Cortex of kidney (tissue), 1 donor: Measurements from ENCODE around the gene EXD3.
"Not testable (repeated sequence)": the region's sequence is repeated elsewhere in the genome, so short reads cannot be mapped to it uniquely, and the experiment has no call there.

Source experiments
- DNase-seq: peaks from one replicate; lab custom pipeline; 2025; lab: John Stamatoyannopoulos, UW

EXD3 gene

DNA sequence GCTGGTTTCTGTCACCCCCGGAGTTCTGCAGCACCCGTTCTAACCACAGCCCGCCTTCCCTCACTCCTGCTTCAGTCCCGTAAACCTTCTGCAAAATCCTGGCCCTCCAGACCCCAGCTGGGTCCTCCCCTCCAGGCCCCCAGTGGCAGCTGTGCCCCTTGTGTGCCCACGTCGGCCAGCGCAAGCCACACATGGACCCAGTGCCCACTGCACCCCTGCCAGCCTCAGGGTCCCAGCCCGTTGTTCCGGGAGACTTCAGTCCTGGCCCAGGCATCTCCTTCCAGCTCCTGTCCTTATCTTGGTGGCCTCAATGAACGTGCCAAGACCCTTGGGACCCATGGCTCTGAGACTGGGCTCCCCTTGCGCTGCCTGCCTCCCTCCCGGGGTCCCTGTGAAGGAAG lies 43.2 kb downstream of the EXD3 start:
- no peak for DNase-seq

DNA sequence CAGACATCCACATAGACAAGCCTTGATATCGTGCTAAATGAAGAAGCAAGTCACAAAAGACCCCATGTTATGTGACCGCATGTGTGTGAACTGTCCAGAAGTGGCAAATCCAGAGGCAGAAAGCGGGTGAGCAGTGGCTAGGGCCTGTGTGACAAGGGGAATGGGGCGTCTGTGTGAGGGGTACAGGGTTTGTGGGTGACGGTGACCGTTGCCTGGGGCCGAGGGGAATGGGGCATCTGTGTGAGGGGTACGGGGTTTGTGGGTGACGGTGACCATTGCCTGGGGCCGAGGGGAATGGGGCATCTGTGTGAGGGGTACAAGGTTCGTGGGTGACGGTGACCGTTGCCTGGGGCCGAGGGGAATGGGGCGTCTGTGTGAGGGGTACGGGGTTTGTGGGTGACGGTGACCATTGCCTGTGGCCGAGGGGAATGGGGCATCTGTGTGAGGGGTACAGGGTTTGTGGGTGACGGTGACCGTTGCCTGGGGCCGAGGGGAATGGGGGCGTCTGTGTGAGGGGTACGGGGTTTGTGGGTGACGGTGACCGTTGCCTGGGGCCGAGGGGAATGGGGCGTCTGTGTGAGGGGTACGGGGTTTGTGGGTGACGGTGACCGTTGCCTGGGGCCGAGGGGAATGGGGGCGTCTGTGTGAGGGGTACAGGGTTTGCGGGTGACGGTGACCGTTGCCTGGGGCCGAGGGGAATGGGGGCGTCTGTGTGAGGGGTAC lies 44.1 kb downstream of the EXD3 start:
- DNase-seq, result not testable (repeated sequence)

DNA sequence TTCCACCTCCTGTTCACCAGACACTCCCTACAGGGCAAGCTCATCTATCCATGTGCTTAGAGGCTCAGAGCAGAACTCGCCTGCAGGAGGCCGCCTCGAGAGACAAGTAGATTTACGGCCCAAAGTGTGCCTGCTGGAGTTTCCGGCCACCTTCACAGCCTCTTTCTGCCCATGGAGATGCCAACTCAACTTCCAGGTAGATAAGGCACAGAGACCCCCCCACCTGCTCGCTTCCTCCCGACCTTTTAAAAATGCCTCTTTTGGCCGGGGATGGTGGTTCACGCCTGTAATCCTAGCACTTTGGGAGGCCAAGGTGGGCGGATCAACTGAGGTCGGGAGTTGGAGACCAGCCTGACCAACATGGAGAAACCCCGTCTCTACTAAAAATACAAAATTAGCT lies 46.6 kb downstream of the EXD3 start:
- DNase-seq, result no peak

DNA sequence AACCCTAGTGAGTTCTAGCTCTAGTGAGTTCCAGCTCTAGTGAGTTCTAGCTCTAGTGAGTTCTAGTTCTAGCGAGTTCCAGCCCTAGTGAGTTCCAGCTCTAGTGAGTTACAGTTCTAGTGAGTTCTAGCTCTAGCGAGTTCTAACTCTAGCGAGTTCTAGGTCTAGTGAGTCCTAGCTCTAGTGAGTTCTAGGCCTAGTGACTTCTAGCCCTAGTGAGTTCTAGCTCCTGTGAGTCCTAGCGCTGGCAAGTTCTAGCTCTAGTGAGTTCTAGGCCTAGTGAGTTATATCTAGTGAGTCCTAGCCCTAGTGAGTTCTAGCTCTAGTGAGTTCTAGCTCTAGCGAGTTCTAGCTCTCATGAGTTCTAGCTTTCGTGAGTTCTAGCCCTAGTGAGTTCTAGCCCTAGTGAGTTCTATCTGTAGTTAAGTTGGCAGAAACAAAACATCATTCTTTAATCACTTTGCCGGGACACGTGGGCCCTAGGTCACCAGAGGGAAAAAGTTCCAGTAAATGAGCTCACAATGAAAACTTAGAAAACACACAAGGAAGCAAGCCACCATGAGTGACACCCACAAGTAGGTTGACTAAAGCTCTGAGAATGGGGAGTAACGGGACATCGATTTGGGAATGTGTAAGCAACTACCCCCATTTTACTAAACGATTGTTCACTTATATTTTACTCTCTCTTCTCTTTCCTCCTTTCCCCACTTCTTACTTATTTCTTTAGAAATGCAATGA lies 47.5 kb downstream of the EXD3 start:
- no peak for DNase-seq

GRCh38 chr9:137374131-137374845 lies 48.7 kb downstream of the EXD3 start:
- no peak for DNase-seq

- no peak for DNase-seq
Measured at GRCh38 chr9:137373611-137373980, 49.4 kb downstream of the EXD3 start.

- DNase-seq, result no peak
Measured at GRCh38 chr9:137372693-137373610, 50.0 kb downstream of the EXD3 start.

DNA sequence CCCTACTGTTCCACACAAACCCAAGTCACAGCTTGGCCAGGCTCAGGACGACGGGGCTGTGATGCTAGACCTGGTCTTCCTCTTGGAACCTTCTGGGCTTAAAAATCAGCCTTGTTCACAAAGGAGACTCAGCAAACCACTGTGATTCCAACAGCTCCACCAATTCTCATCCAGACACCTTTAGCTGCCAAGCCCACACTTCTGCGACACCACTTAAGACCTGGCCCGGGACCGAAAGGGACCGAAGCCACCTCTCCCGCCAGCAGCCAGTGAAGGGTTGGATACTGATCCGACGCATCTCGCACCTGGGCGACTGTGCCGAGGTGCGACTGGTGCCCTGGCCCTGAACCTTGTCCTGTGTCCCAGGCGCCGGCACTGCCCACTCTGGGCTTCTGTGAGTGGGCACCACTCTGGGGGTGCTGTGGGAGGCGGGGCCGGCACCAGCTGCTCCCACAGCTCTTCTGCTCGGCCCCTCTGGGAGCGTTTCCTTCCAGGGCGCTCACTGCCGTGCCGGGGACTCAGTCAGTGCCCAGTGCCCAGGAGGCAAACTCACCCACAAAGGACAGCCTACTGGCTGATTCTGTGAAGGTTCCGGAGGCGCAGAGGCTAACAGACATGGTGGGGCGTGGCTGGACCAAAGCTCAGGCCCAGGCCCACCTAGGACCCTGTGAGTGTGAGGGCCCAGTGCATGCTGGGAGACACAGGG lies 50.9 kb downstream of the EXD3 start:
- DNase-seq, result no peak

DNA sequence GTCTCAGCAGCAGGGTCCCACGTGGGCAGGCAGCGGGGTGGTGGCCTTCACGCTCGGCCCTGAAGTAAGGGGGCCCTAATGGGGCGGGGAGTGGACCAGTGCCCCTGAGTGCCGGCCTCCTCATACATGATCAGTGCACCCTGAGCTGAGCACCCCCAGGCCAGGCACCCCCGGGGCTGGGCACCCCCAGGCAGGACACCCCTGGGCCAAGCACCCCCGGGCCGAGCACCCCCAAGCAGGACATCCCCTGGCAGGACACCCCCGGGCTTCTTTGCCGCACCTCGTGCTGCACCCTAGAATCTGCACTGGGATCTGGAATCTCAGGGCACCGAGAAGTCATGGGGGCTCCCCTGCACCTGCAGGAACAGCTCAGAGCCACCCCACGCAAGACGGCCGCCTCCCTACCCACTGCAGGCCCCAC lies 51.4 kb downstream of the EXD3 start:
- no peak for DNase-seq

GRCh38 chr9:137370865-137371520 lies 52.0 kb downstream of the EXD3 start:
- no peak for DNase-seq

DNA sequence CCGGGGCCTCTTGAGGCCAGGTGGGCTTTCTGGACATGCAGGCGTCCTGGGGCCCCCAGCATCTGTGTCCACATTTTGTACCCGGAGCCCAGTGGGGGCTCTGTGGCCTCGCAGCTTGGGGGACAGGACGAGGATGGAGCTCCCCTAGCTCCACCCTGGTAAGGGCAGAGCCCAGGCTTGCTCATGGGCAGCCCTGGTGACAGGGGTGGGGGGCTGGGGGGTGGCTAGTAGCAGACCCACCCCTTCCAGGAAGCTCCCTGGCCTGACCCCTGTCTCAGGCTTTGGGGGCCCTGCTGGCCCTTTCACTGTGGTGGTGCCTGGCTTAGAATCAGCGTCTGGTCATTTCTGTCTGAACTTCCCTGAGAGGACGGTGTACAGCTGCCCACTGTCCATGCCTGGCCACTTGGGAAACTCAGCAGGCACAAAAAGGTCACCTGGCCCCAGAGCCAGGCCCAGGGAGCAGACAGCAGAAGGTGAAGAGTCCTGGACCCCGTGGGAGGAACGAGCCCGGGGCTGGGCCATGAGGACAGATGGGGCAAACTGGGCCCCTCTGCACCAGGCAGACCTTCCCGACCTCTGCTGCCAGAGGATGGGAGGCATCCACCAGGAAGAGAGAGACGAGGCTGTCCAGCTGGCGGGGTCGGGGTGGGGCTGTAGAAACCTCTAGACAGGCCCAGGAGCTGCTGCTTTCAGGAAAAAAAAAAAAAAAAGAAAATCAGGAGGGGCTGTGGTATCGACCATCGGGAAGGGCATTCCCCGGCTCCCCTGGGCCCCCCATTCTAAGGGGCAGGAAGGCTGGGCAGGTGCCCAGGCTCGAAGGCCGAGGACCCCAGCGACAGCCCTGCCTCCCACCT lies 52.8 kb downstream of the EXD3 start:
- DNase-seq, result no peak

- DNase-seq, result no peak
Measured at GRCh38 chr9:137369061-137369787, 53.7 kb downstream of the EXD3 start.

DNA sequence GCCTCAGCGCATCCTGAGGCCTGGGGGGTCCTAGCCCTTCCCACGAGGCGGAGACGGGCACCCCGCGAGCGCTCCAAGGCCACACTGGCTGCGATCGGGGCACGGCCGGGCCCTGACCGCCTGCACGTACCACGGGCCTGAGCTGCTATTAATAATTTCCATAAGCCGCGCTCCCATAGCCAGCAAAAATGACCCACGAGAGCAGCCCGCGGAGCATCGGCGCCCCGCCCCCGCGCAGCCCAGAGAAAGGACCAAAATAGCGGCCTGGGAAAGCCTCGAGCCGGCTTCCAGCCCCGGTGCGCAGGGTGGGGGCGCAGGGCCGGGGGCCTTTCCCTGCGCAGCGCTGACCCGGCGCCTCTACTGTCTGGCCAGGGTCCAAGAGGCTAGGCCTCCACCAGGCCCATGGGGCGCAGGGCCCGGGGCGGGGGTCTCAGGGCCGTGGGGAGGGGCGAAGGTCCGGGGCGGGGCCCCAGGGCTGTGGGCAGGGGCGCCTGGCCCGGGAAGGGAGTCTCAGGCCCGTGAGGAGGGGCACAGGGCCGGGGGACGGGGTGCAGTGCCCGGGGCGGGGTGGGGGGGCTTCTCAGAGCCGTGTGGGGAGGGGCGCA lies 54.4 kb downstream of the EXD3 start:
- DNase-seq, result no peak

DNA sequence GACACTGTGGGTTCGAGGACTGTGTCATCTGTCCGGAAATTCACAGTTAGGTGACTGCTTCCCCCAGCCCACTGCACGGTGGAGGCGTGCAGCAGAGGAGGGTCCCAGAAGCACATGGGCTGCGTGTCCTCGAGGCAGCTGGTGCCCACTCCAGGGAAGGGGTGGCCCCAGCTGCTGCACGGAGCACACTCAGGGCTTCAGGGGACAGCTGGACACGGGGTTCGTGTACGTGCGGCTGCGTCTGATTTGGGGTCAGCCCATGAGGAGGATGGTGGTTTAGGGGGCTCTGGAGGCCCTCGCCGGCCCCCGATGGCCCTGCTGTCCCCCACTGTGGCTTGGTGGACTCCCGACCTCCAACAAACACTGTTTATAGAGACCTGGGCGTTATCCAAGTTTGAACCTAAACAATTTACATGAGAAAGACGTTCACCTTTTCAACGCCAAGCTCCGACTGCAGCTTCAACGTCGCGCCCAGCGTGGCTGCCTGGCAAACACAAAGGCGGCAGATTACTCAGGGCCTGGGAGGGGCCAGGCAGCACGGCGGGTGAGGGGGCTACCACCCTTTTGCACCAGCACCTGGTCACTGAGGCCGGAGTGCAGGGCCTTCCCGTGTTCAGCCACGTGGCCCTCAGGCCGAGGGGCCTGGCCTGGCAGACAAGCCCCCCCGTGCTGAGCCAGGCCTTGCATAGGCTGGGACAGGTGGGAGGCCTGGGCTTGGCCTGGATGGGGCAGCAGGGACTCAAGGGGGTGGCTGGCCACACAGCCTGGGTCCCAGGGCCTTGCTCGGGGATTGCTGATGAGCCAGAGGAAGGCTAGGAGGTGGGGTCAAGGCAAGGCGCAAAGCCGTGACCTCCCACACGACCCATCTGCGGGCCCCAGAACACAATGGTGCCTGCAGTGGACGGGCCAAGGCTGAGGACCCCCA lies 55.2 kb downstream of the EXD3 start:
- no peak for DNase-seq

- no peak for DNase-seq
Measured at GRCh38 chr9:137366891-137367381, 56.0 kb downstream of the EXD3 start.

DNA sequence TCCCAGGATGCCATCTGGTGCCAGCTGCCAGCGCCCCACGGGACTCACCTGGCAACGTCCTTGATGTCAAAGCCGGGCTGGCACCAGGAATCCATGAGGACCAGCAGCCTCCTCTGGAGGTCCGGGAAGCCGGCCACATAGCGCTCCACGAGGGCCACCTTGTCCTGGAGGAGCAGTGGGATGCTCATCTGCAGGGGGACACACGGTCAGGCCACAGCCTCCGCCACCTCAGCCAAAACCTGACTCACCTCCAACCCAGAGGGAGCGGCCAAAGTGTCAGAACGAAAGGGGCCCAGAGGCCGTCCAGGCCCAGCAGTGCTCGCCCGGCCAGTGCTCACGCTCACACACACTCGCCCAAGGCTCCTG lies 56.5 kb downstream of the EXD3 start:
- no peak for DNase-seq
